NB4 (cell line): Measurements from ENCODE around the gene SNHG17.

Source experiments
- DNase-seq: peaks from one replicate; pipeline ENCODE4 v3.0.0; 2010; ENCODE audit warnings: low read depth
- H3K4me3 ChIP-seq: one replicate; pipeline ENCODE4 v1.5.1; 2011; ENCODE audit warnings: mild to moderate bottlenecking, low read depth, low read length, moderate library complexity
- CTCF ChIP-seq: IDR thresholded peaks from one replicate; pipeline ENCODE4 v1.5.1; 2012; ENCODE audit warnings: low read depth, low read length
- MAX ChIP-seq: IDR thresholded peaks from 2 replicates; pipeline ENCODE4 v1.6.1; 2011; ENCODE audit warnings: low read depth, low read length
- MYC ChIP-seq: IDR thresholded peaks from 2 replicates; pipeline ENCODE4 v1.6.1; 2011; ENCODE audit warnings: low read depth, low read length
- POLR2A ChIP-seq: IDR thresholded peaks from 2 replicates; pipeline ENCODE4 v1.6.1; 2011; ENCODE audit warnings: mild to moderate bottlenecking; ENCODE audit not compliant: insufficient read length; ENCODE audit errors: extremely low read depth

The SNHG17 gene

GRCh38 chr20:38458314-38458713, 23.2 kb upstream of the SNHG17 start:
- TF ChIP-seq POLR2A (no peak), CTCF (no peak)
- DNase-seq = no peak
- H3K4me3 ChIP-seq = no peak overlapping the region

GRCh38 chr20:38454556-38455473, 19.7 kb upstream of the SNHG17 start:
- no peak for DNase-seq
- TF ChIP-seq POLR2A (no peak), MYC (no peak), CTCF (no peak), MAX (no peak)
- H3K4me3 ChIP-seq = no peak overlapping the region

- TF ChIP-seq POLR2A (no peak), MAX (no peak), MYC (no peak), CTCF (no peak)
- H3K4me3 ChIP-seq = no peak overlapping the region
- DNase-seq = no peak
Observed at GRCh38 chr20:38453941-38454340, 18.8 kb upstream of the SNHG17 start.

- TF ChIP-seq POLR2A (no peak), MYC (no peak), CTCF (no peak), MAX (no peak)
- no peak for DNase-seq
- H3K4me3 ChIP-seq = no peak overlapping the region
Observed at GRCh38 chr20:38452880-38453624, 17.9 kb upstream of the SNHG17 start.

GRCh38 chr20:38450412-38450975, 15.4 kb upstream of the SNHG17 start:
- H3K4me3 ChIP-seq = no peak overlapping the region
- no peak for DNase-seq
- TF ChIP-seq MYC (no peak), MAX (no peak), CTCF (no peak), POLR2A (no peak)
